RKO (cell line): ENCODE data around the gene PDZD4.

Experiments used
- DNase-seq: peaks from one replicate; pipeline ENCODE4 v3.0.0-alpha.2; 2016; ENCODE audit warnings: low spot score

PDZD4 gene

DNA sequence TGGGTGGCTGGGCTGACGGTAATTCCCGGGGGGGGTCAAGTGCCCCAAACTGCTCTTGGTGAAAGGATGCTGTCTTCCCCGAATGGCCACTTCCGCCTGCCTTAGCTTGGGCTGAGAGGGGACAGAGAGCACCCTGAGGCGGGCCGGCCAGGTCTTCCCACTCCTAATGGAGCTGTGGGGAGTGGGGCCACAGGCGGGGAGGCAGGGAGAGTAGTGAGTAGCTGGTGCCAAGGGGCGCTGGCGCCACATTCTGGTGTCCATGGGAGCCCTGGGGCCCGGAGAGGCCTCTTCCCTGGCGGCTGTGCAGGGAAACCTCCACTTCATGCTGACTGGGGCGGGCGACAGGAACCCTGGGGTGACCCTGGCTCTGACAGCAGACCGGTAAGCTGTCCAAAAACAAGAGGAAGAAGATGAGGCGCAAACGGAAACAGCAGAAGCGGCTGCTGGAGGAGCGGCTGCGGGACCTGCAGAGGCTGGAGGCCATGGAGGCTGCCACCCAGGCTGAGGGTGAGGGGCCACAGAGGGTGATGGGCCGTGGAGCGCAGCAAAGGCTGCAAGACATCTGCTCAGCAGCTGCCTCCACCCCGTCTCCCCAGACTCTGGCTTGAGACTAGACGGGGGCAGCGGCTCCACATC is 46.8 kb downstream of the PDZD4 start:
- DNase-seq, result no peak

DNA sequence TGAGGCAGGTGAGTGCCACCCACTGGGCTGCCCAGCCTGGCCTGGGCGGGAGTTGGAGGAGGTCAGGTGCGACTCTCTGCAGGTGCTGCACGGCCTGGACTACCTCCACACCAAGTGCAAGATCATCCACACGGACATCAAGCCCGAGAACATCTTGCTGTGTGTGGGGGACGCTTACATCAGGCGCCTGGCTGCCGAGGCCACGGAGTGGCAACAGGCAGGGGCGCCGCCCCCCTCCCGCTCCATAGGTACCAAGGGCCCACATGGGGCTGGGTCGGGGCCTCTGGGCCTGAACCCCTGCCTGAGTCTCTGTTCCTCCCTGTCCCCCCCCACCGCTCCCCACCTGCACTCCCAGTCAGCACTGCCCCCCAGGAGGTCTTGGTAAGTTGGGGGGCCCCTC is 47.5 kb downstream of the PDZD4 start:
- no peak for DNase-seq

DNA sequence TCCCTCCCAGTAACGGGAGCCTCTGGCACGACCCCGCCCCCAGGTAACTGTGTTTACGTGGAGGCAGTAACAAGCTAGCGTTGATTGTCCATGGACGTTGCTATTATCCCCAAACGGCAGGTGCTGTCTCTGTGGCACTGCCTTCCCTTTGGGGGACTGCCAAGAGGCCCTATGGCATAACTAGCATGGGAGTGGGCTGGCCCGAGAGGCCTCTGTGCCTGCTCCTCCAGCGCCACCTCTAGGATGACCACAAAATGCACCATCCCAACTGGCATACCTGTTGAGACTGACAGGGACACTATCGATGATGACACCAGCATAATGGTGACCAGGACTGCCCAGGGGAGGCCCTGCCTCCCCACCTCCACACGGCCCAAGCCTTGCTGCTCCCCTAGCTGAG is 48.0 kb downstream of the PDZD4 start:
- DNase-seq, result no peak

DNA sequence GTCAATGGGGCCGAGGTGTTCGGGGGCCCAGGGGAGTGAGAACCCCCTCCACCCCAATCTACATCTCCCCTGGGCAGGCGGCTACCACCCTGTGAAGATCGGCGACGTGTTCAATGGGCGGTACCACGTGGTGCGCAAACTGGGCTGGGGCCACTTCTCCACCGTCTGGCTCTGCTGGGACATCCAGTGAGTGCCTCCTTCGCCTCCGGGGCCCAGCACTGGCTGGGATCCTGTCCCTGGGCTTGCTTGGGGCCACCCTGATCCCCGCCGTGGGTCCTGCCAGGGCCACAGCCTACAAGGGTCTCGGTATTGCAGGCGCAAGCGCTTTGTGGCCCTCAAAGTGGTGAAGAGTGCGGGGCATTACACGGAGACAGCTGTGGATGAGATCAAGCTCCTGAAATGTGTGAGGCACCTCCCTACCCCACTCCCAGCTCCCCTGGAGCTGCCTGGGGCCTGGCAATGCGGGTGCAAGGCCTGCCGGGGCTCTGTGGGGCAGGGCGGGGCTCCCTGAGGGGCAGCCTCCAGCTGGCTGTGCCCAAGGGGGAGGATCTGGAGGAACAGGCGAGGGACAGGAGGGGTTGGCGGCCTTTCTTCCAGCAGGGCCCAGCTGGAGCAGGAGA is 48.8 kb downstream of the PDZD4 start:
- DNase-seq, result no peak

DNA sequence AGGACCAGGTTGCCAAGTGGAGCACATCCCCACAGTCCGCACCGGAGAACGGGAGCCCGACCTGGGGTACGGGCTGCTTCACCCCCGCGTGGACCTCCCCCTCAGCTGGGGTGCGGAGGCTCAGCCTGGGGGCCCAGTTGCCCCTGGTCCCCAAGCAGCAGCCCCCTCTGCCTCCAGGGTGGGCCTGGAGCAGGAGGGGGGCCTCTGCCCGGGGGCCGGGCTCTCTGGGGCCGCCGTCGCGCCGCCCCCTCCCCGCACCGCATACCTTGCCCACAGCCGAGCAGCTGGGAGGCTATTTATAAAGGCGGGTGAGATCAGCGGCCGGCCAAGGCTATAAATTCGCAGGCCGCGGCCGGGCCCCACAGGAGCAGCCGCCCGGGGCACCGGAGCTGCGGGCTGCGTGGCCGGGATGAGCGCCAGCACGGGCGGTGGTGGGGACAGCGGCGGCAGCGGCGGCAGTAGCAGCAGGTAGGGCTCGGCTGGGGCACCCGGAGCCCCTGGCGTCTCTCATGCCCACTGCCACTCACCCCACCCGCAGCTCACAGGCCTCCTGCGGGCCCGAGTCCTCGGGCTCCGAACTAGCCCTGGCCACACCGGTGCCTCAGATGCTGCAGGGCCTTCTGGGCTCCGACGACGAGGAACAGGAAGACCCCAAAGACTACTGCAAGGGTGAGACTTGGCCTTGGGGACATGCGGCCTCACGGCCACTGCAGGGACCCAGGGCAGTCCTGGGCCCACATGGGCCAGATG is 49.5 kb downstream of the PDZD4 start, which contains the start of gene SRPK3:
Gene SRPK3, plus strand, starts transcription at position 364 of the 750 bp plus-strand sequence. Its CDS starts 46 bp downstream, at position 410.
- DNase-seq, result no peak

DNA sequence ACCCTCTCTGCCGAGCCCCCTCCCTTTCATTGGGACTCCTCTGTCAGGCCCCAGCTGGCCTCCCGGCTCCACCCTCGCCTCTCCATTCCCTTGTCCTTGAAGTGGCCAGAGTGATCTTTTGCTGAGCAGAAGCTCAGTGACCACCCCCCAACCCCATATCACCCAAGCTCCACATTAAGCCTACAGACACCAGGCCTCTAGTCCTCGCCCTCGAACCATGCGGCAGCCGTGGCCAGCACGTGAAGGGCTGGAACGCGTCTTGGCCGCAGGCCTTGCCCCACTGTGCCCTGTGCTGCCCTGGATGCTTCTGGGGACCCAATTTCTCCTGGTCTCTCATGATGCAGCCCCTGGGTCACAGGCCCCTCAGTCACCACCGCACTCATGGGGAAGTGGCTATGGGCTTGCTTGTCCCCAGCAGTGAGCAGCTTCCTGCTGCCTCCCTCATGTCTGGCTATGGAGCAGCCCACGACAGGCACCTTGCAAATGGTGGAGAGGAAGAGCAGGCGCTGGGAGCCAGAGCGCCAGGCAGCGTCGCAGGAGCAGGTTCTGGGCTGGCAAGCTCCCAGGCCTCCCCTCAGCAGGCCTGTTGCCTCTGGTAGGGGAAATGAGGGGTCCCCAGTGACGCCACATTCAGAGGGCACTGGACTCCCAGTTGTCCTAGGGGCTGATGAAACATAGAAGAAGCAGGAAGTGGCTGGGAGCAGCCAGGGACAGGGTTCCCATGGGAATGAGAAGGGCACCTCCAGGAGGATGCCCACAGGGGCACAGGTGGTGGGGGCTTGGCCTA is 50.3 kb downstream of the PDZD4 start:
- no peak for DNase-seq

DNA sequence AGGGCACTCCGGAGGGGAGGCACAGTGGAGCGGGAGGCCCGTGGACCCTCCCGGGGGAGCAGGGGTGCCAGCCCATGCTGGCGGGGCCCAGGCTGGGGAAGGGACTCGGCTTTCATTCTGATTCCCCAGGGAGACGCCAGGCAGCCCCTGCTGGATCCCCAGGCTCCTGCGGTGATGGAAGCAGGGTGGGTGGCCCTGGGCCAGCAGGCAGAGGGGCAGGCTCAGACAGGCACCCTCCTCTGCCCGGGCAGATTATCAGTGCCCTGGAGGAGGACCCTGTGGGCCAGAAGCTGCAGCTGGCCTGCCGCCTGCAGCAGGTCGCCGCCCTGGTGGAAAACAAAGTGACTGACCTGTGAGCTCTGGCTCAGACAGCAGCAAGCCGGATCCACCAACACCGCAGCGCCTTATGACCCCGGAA is 51.7 kb downstream of the PDZD4 start:
- DNase-seq, result no peak

DNA sequence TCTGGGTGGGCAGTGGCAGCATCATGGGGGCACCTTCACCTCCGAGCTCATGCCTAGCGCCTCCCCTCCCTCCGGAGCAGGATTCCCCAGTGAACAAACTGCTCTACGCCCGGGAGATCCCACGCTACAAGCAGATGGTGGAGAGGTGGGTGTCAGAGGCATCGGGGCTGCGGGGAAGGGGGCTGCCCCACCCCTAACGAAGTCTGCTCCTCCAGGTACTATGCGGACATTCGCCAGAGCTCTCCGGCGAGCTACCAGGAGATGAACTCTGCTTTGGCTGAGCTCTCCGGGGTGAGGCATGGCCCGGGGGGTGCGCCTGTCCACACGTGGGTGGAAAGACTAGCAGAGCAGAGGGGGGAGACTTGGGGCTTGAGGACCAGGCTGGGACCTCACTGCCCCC is 52.2 kb downstream of the PDZD4 start:
- DNase-seq, result no peak

DNA sequence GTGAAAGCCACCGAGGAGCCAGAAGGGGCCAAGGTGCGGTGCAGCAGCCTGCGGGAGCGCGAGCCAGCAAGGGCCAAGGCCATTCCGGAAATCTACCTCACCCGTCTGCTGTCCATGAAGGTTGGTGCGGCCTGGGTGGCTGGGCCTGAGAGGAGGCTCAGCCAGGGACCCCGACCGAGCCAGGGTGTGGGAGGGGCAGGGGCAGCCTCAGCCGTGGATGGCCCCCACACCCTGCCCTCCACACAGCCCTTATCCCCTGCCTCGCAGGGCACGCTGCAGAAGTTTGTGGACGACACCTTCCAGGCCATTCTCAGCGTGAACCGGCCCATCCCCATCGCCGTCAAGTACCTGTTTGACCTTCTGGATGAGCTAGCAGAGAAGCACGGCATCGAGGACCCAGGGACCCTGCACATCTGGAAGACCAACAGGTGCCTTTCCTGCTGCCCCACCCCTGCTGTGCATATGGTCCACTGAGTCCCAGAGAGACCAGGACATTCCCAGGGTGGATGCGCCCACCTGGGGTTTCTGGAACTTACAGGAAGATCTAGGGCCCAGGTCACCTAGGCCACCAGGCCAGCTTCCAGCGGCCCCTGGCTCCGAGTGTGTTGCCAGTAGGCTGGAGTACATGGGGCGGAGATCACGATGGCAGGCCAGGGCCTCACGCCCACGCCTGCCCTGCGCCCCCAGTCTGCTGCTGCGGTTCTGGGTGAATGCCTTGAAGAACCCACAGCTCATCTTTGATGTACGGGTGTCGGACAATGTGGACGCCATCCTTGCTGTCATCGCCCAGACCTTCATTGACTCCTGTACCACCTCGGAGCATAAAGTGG is 52.9 kb downstream of the PDZD4 start:
- DNase-seq, result no peak

DNA sequence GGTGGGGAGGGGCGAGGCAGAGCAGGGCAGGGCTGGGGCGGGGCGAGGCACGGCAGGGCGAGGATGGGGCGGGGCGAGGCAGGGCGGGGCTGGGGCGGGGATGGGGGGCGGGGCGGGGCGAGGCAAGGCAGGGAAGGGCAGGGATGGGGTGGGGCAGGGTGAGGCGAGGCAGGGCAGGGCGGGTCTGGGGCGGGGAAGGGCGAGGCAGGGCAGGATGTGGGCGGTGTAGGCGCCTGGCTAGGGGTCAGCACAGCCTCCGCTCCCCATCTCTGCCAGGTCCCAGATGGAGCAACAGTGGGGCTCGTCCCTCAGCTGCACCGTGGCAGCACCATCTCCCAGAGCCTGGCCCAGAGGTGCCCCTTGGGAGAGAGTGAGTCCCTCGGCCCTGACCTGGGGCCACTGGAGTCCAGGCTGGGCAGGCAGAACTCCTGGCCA is 53.7 kb downstream of the PDZD4 start:
- DNase-seq, result no peak

DNA sequence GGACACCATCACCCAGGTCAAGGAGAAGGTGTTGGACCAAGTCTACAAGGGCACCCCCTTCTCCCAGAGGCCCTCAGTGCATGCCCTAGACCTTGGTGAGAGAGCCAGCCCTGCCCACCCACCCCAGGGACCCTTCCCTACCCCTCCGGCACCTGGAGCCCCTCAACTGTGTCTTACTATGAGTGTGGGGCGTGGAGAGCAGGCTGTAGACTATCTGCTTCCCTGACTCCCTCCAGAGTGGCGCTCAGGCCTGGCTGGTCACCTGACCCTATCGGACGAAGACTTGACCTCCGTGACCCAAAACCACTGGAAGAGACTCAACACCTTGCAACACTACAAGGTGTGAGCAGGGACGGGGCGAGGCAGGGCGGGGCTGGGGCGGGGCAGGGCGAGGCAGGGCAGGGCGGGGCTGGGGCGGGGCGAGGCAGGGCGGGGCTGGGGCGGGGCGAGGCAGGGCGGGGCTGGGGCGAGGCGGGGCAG is 54.2 kb downstream of the PDZD4 start:
- no peak for DNase-seq

DNA sequence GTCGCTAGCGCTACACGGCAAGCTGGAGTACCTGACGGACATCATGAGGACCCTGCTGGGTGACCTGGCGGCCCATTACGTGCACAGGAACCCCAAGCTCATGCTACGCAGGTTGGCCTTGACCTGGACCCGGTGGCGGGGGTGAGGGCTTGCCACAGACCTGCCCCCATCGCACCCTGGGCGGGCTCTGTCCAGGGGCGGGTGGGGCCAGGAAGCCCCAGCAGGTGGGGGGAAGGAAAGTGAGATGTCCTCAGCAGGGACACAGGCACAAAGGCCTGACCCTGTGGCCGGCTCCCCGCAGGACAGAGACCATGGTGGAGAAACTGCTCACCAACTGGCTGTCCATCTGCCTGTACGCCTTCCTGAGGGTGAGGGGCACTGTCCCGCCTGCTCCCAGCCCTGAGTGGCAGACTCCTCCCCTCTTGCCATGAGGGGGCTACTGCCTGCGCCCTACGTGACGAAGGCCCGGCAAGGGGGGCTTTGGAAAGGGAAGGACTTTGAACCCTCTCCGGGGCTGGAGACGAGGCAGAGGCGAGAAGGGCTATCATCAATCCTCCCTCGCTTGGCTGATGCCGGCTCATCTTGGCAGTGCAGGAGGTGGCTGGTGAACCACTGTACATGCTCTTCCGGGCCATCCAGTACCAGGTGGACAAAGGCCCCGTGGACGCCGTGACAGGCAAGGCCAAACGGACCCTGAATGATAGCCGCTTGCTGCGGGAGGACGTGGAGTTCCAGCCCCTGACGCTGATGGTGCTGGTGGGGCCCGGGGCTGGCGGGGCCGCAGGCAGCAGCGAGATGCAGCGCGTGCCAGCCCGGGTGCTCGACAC is 54.8 kb downstream of the PDZD4 start:
- no peak for DNase-seq

DNA sequence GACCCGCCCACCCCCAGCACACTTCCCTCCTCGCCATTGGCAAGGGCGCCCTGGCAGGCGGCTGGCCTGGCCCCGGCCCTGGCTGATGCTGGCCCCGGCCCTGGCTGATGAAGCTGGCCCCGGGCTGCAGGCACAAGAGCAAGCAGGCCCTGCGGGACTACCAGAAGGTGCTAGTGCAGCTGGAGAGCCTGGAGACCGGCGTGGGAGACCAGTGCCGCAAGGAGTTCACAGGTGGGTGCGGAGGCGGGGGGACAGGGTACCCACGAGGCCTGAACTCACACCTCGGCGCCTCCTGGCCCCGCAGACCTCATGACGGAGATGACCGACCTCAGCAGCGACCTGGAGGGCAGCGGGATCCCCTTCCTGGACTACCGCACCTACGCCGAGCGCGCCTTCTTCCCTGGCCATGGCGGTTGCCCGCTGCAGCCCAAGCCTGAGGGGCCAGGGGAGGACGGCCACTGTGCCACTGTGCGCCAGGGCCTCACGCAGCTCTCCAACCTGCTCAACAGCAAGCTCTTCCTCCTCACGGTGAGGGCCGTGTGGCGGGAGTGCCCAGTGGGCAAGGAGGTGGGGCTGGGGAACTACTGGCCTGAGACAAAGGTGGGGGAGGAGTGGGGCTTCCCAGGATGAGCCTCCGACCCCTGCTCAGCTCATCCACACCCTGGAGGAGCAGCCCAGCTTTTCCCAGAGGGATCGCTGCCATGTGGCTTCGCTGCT is 55.6 kb downstream of the PDZD4 start:
- DNase-seq, result no peak

DNA sequence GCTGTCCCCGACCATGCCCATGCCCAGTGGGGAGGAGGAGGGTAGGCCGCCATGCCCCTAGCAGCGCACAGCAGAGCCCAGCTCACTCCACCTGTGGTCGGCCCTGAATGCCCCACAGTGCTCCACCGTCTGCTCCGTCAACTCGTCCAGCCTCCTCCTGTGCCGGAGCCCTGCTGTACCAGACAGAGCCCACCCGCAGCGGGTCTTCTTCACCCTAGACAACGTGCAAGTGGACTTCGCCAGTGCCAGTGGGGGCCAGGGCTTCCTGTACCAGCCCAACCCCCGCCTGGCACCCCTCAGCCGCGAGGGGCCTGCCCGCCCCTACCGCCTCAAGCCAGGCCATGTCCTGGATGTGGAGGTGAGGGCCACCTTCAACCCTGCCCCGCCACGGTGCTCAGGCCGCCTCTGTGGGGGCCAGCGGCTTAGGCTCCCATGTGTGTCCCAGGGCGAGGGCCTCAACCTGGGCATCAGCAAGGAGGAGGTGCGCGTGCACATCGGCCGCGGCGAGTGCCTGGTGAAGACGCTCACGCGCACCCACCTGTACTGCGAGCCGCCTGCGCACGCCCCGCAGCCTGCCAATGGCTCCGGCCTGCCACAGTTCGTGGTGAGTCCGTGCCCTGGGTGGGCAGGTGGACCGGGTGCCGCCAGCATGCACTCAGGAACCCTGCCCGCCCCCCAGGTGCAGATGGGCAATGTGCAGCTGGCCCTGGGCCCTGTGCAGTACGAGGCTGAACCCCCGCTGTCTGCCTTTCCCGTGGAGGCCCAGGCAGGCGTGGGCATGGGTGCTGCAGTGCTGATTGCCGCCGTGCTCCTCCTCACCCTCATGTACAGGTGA is 56.4 kb downstream of the PDZD4 start:
- no peak for DNase-seq

DNA sequence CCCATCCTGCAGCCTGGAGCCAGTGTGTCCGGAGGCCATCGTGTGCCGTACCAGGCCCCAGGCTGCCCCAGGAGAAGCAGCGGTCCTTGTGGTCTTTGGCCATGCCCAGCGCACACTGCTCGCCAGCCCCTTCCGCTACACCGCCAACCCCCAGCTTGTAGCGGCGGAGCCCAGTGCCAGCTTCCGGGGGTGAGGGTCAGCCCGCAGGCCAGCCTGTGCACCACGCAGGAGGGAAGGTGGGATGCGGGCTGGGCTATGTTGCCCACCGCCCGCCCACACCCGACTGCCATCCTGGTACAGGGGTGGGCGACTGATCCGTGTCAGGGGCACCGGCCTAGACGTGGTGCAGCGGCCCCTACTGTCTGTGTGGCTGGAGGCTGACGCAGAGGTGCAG is 57.1 kb downstream of the PDZD4 start:
- no peak for DNase-seq

DNA sequence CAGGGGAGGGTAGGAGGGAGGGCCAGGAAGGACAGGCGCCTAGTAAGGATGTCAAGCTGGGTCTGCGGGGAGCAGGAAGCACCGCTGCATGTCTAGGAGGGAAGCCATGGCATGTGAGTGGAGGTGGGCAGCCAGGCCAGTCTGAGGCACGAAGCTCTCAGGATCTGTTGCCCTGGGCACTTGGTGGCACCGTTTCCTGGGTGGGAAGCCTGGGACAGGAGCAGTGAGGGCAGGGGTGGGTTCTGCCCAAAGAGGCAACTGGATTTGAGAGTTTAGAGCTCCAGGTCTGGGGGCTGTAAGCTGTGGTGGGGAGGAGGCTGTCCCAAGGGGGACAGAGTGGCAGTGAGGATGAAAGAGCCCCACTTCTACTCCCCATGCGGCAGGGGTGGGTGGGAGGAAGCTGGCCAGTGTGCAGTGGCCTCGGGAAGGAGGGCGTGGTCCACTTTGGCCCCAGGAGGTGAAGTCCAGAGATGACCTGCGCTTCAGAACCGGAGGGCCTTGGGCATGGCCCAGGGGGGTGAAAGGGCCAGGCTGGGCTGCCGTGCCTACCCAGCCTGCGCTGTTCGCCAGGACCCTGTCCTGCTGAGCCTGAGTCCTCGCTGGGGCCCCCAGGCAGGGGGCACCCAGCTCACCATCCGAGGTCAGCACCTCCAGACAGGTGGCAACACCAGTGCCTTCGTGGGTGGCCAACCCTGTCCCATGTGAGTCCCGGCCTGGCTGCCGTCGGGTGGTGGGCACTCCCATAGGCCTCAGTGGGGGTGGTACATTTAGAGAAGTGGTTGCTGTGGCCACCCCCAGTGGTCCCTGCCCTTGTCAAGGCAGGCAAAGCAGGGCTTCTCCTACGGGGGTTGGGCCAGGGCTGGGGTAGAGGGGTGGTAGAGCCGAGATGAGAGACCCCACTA is 57.8 kb downstream of the PDZD4 start:
- DNase-seq, result no peak

DNA sequence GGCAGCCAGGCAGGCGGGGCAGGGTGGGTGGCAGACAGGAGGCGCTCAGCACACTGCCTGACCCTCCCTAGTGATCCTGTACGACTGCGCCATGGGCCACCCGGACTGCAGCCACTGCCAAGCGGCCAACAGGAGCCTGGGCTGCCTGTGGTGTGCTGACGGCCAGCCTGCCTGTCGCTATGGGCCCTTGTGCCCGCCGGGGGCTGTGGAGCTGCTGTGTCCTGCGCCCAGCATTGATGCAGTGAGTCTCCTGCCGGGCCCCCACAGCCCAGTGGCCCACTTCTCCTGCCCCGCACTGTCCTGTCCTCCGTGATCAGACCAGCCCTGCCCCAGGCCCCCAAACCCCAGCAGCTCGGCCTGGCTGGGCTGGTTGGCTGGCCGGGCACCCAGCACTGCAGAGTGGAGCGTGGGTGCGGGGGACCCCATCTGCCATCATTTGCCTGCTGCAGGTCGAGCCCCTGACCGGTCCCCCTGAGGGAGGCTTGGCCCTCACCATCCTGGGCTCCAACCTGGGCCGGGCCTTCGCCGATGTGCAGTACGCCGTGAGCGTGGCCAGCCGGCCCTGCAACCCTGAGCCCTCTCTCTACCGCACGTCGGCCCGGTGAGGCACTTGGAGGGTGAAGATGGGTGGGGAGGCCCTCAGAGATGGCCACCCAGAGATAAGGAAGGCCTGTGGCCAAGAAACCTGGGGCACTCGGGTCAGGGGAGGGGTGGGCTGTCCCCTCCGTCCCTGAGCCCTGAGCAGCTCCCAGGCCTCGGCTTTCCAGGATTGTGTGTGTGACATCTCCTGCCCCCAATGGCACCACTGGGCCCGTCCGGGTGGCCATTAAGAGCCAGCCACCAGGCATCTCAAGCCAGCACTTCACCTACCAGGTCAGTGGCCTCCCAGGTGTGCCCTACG is 58.7 kb downstream of the PDZD4 start:
- no peak for DNase-seq
